K562 (cell line): ENCODE results near the gene ETV3. TPM values are rescaled to one million over a fixed set of nuclear protein-coding genes. Genes with fewer than 3 reads are reported as not detected.

ENCODE experiments used
- E2F8 ChIP-seq: fragments of 450-650 bp; IDR thresholded peaks from 2 replicates; pipeline ENCODE4 v1.7.1; 2018; ENCODE audit warnings: mild to moderate bottlenecking, low read depth; ENCODE audit not compliant: partially characterized antibody
- FOXK2 ChIP-seq, 2 experiments: fragments of 450-650 bp; IDR thresholded peaks in 1 of 2; conservative IDR thresholded peaks in 1 of 2; 2 replicates each; pipeline ENCODE4 v1.6.1; 2016; ENCODE audit warnings: low read depth in 2 of 2, mild to moderate bottlenecking in 1 of 2
- GATAD2B ChIP-seq: fragments of 450-650 bp; IDR thresholded peaks from 2 replicates; pipeline ENCODE4 v1.6.1; 2017; ENCODE audit warnings: mild to moderate bottlenecking, borderline replicate concordance
- GTF3C2 ChIP-seq: IDR thresholded peaks from 3 replicates; pipeline ENCODE4 v1.6.1; 2011; ENCODE audit warnings: borderline replicate concordance, mild to moderate bottlenecking, moderate library complexity; ENCODE audit not compliant: insufficient read length; ENCODE audit errors: extremely low read depth
- MBD2 ChIP-seq: sonication (generic); IDR thresholded peaks from 2 replicates; pipeline ENCODE4 v1.6.1; 2016; ENCODE audit warnings: low read depth, borderline replicate concordance
- NR1H2 ChIP-seq: sonication (generic); formaldehyde crosslinking; IDR thresholded peaks from 2 replicates; pipeline ENCODE4 v1.4.0; 2020; ENCODE audit warnings: mild to moderate bottlenecking, missing genetic modification reagents
- PBX2 ChIP-seq, 2 experiments: IDR thresholded peaks in 1 of 2; conservative IDR thresholded peaks in 1 of 2; 2 replicates each; pipeline ENCODE4 v1.6.1; 2016; ENCODE audit warnings: low read depth in 2 of 2, mild to moderate bottlenecking in 1 of 2, missing compliant biosample characterization in 1 of 2, missing genetic modification characterization in 1 of 2, moderate library complexity in 1 of 2
- PCBP2 ChIP-seq: fragments of 200-400 bp; formaldehyde crosslinking; IDR thresholded peaks from 2 replicates; pipeline ENCODE4 v1.6.1; 2018; ENCODE audit warnings: low read length, low read depth, mild to moderate bottlenecking, moderate library complexity; ENCODE audit not compliant: poor library complexity, severe bottlenecking
- TAF1 ChIP-seq: IDR thresholded peaks from 2 replicates; pipeline ENCODE4 v1.6.1; 2011; ENCODE audit warnings: mild to moderate bottlenecking, low read length, moderate library complexity; ENCODE audit not compliant: insufficient read depth, control insufficient read depth, severe bottlenecking; ENCODE audit errors: extremely low read depth
- ZBTB26 ChIP-seq: fragments of 450-650 bp; formaldehyde crosslinking; IDR thresholded peaks from 2 replicates; pipeline ENCODE4 v1.4.0; 2022; ENCODE audit warnings: missing genetic modification characterization
- ZBTB9 ChIP-seq: fragments of 450-650 bp; formaldehyde crosslinking; IDR thresholded peaks from 2 replicates; pipeline ENCODE4 v1.4.0; 2020; ENCODE audit warnings: mild to moderate bottlenecking, moderate library complexity
- ZNF584 ChIP-seq: fragments of 200-800 bp; sonication (Bioruptor generic); IDR thresholded peaks from 2 replicates; pipeline ENCODE4 v1.6.1; 2016; ENCODE audit warnings: low read depth, mild to moderate bottlenecking, missing genetic modification characterization, missing compliant biosample characterization
- ZNF668 ChIP-seq: fragments of 250-450 bp; sonication (Bioruptor Pico); IDR thresholded peaks from 2 replicates; pipeline ENCODE4 v1.8.0; 2022; ENCODE audit warnings: mild to moderate bottlenecking, inconsistent platforms
- polyA plus RNA-seq, 8 experiments: library from polyadenylated mRNA; depleted of rRNA in 4 of 8; stranded (reverse) in 5 of 8; unstranded in 3 of 8; fragments of >200 nt; fragmentation: Nextera tagmentation in 2 of 8; fragmentation: Illumina TruSeq in 1 of 8; extraction: Ambion mirVana in 2 of 8; extraction: Trizol in 1 of 8; gene quantifications; 2 replicates each; pipeline versions ENCODE4 v1.2.1 to v1.2.3, GENCODE V29; 2011 to 2014; ENCODE audit warnings: inconsistent platforms in 1 of 8, missing spikeins in 1 of 8
- total RNA-seq, 7 experiments: library from RNA; depleted of rRNA in 6 of 7; stranded (reverse); fragments of >200 nt in 6 of 7; fragmentation: Illumina TruSeq in 2 of 7; extraction: Trizol in 2 of 7; gene quantifications; 2 replicates each; pipeline versions ENCODE4 v1.2.1 to v1.2.3, GENCODE V29; 2011 to 2021; ENCODE audit warnings: low replicate concordance in 1 of 7

ETV3 gene
- total and polyA plus RNA-seq, 9 of the 15 experiments (the other 6 are each of a cell fraction or from before 2014, with no cell fraction given) = 3.1 to 16.0 (median 9.0) TPM

GRCh38 chr1:157138220-157139051, at the start of gene ETV3 (continued):
- TF ChIP-seq GTF3C2 (no peak), ZBTB26 (CRISPR knock-in tag) (no peak), PBX2 (CRISPR knock-in tag; IDR thresholded peaks at IDR 0.05; ENCODE audit: low read depth) (no peak), PBX2 (tag; conservative IDR thresholded peaks at IDR 0.05; ENCODE audit: low read depth) (no peak), ZNF584 (no peak), PCBP2 (no peak), MBD2 (no peak; the same call in 1 of the 2 replicates), E2F8 (peak; percentile 79), NR1H2 (CRISPR knock-in tag) (no peak), FOXK2 (conservative IDR thresholded peaks at IDR 0.05 in 1 of 2, IDR thresholded peaks at IDR 0.05 in 1 of 2; ENCODE audit: low read depth in 2 of 2) (no peak), ZBTB9 (CRISPR knock-in tag) (no peak; the same call in 1 of the 2 replicates), TAF1 (peak; percentile 74), ZNF668 (CRISPR knock-in tag) (no peak), GATAD2B (peak; percentile 85; the same call in 1 of the 2 replicates)
